ENCODE results near the gene SKI. TPM values are rescaled to one million over a fixed set of nuclear protein-coding genes. Genes with fewer than 3 reads are reported as not detected.

SKI gene
- total RNA-seq, 2 experiments from 2014 or later, result 4.7 to 11.7 TPM

- Histone ChIP-seq H4K20me1 (ENCODE audit: insufficient read depth, low read length) (no peaks in the 10 kb centered on the region), H3K4me2 (ENCODE audit: low read length) (no peak overlapping the region), H3K4me1 (ENCODE audit: insufficient read depth, low read length, poor library complexity, severe bottlenecking) (no peaks in the 10 kb centered on the region), H2AFZ (ENCODE audit: low read length) (no peak overlapping the region), H3K36me3 (ENCODE audit: insufficient read depth, low read length) (no peaks in the 10 kb centered on the region; the same call in 1 of the 2 replicates), H3K9me2 (ENCODE audit: insufficient read depth, low read length) (no peaks in the 10 kb centered on the region), H3K27ac (ENCODE audit: low read depth, low read length, poor library complexity, severe bottlenecking) (no peak overlapping the region), H3K9me3 (ENCODE audit: low read length) (no peaks in the 10 kb centered on the region), H3K4me3 (ENCODE audit: low read depth, low read length, poor library complexity, severe bottlenecking) (no peak overlapping the region), H3K79me2 (ENCODE audit: insufficient read depth, low read depth, low read length) (no peaks in the 10 kb centered on the region)
- intact Hi-C loops (cut with micrococcal nuclease; ENCODE audit: unreplicated experiment), result no loop called here
- ChIA-PET POLR2A (no interaction called here), CTCF (ENCODE audit: unreplicated experiment) (no interaction called here)
- no peak for TF ChIP-seq EZH2phosphoT487 (IDR thresholded peaks at IDR 0.05; ENCODE audit: borderline replicate concordance, low read depth, low read length)
- no peak for TF ChIP-seq CTCF (conservative IDR thresholded peaks at IDR 0.05; ENCODE audit: low read length)
- no peak for DNase-seq (ENCODE audit: low spot score)
- no TSS peak for BruUV-seq (replicated peaks)
These were observed 49.8 kb downstream of the SKI start for GRCh38 chr1:2277741-2278488.

- Histone ChIP-seq H3K79me2 (ENCODE audit: insufficient read depth, low read depth, low read length) (no peaks in the 10 kb centered on the region), H3K9me2 (ENCODE audit: insufficient read depth, low read length) (no peaks in the 10 kb centered on the region), H3K9me3 (ENCODE audit: low read length) (no peaks in the 10 kb centered on the region), H3K4me2 (ENCODE audit: low read length) (no peak overlapping the region), H3K27ac (ENCODE audit: low read depth, low read length, poor library complexity, severe bottlenecking) (no peak overlapping the region), H3K4me1 (ENCODE audit: insufficient read depth, low read length, poor library complexity, severe bottlenecking) (no peaks in the 10 kb centered on the region), H4K20me1 (ENCODE audit: insufficient read depth, low read length) (no peaks in the 10 kb centered on the region), H2AFZ (ENCODE audit: low read length) (no peak overlapping the region), H3K4me3 (ENCODE audit: low read depth, low read length, poor library complexity, severe bottlenecking) (no peak overlapping the region), H3K36me3 (ENCODE audit: insufficient read depth, low read length) (no peaks in the 10 kb centered on the region; the same call in 1 of the 2 replicates)
- no TSS peak for BruUV-seq (replicated peaks)
- TF ChIP-seq EZH2phosphoT487 (IDR thresholded peaks at IDR 0.05; ENCODE audit: borderline replicate concordance, low read depth, low read length) (no peak), CTCF (conservative IDR thresholded peaks at IDR 0.05; ENCODE audit: low read length) (no peak)
- CTCF ChIA-PET (ENCODE audit: unreplicated experiment), result no interaction called here
- intact Hi-C loops (cut with micrococcal nuclease; ENCODE audit: unreplicated experiment), result no loop called here
- DNase-seq (ENCODE audit: low spot score), result no peak
- POLR2A ChIA-PET, result no interaction called here
These were observed 50.6 kb downstream of the SKI start for GRCh38 chr1:2278591-2279209.

GRCh38 chr1:2279210-2279639 lies 51.1 kb downstream of the SKI start:
- no peak overlapping the region for H2AFZ ChIP-seq (ENCODE audit: low read length)
- no peaks in the 10 kb centered on the region for H3K9me2 ChIP-seq (ENCODE audit: insufficient read depth, low read length)
- DNase-seq (ENCODE audit: low spot score), result no peak
- H3K4me1 ChIP-seq (ENCODE audit: insufficient read depth, low read length, poor library complexity, severe bottlenecking), result no peaks in the 10 kb centered on the region
- no peak overlapping the region for H3K4me3 ChIP-seq (ENCODE audit: low read depth, low read length, poor library complexity, severe bottlenecking)
- H3K27ac ChIP-seq (ENCODE audit: low read depth, low read length, poor library complexity, severe bottlenecking), result no peak overlapping the region
- CTCF ChIA-PET (ENCODE audit: unreplicated experiment), result no interaction called here
- H4K20me1 ChIP-seq (ENCODE audit: insufficient read depth, low read length), result no peaks in the 10 kb centered on the region
- no peak for TF ChIP-seq CTCF (conservative IDR thresholded peaks at IDR 0.05; ENCODE audit: low read length)
- no peak for TF ChIP-seq EZH2phosphoT487 (IDR thresholded peaks at IDR 0.05; ENCODE audit: borderline replicate concordance, low read depth, low read length)
- no TSS peak for BruUV-seq (replicated peaks)
- no peaks in the 10 kb centered on the region; the same call in 1 of the 2 replicates for H3K36me3 ChIP-seq (ENCODE audit: insufficient read depth, low read length)
- no peaks in the 10 kb centered on the region for H3K79me2 ChIP-seq (ENCODE audit: insufficient read depth, low read depth, low read length)
- intact Hi-C loops (cut with micrococcal nuclease; ENCODE audit: unreplicated experiment), result no loop called here
- H3K4me2 ChIP-seq (ENCODE audit: low read length), result no peak overlapping the region
- POLR2A ChIA-PET, result no interaction called here
- H3K9me3 ChIP-seq (ENCODE audit: low read length), result no peaks in the 10 kb centered on the region

All from OCI-LY7 (cell line).